Esophagus muscularis mucosa (tissue), 4 donors: ENCODE results near the gene IER3.
"Not testable (repeated sequence)": the region's sequence is repeated elsewhere in the genome, so short reads cannot be mapped to it uniquely, and the experiment has no call there.

Experiments used
- CTCF ChIP-seq, 3 experiments: fragments of 200-600 bp in 2 of 3; fragments of 450-650 bp in 1 of 3; sonication (generic) in 2 of 3; IDR thresholded peaks; one replicate each; pipeline ENCODE4 v1.5.1; 2017 to 2019; ENCODE audit warnings: antibody characterized with exemption in 3 of 3, mild to moderate bottlenecking in 2 of 3, moderate library complexity in 1 of 3
- EP300 ChIP-seq: sonication (generic); formaldehyde crosslinking; IDR thresholded peaks from one replicate; pipeline ENCODE4 v1.6.1; 2017; ENCODE audit warnings: antibody characterized with exemption
- POLR2A ChIP-seq: fragments of 450-650 bp; IDR thresholded peaks from one replicate; pipeline ENCODE4 v1.6.1; 2017; ENCODE audit warnings: antibody characterized with exemption, moderate library complexity, mild to moderate bottlenecking, low read depth
- POLR2AphosphoS5 ChIP-seq, 2 donors: sonication (generic); formaldehyde crosslinking; IDR thresholded peaks; one replicate each; pipeline ENCODE4 v1.6.1; 2017; ENCODE audit warnings: antibody characterized with exemption in 2 of 2

GRCh38 chr6:30723159-30723842 is 21.0 kb downstream of the IER3 start:
- TF ChIP-seq CTCF (IDR thresholded peaks at IDR 0.05); EP300; POLR2A; POLR2AphosphoS5 (IDR thresholded peaks at IDR 0.05): not testable (repeated sequence)
